Tibial nerve (tissue), 4 donors: Measurements from ENCODE around the gene RNF213.

Experiments used
- EP300 ChIP-seq, 2 donors: sonication (generic); formaldehyde crosslinking; IDR thresholded peaks; one replicate each; pipeline ENCODE4 v1.6.1; 2017; ENCODE audit warnings: antibody characterized with exemption in 2 of 2, mild to moderate bottlenecking in 1 of 2
- TF ChIP-seq, protein P1 (sequence below), 5 experiments: fragments of 200-600 bp in 3 of 5; fragments of 450-650 bp in 2 of 5; sonication (generic) in 3 of 5; IDR thresholded peaks; one replicate each; pipeline ENCODE4 v1.5.1; 2016 to 2019; ENCODE audit warnings: antibody characterized with exemption in 5 of 5, mild to moderate bottlenecking in 3 of 5, moderate library complexity in 2 of 5

DNA sequence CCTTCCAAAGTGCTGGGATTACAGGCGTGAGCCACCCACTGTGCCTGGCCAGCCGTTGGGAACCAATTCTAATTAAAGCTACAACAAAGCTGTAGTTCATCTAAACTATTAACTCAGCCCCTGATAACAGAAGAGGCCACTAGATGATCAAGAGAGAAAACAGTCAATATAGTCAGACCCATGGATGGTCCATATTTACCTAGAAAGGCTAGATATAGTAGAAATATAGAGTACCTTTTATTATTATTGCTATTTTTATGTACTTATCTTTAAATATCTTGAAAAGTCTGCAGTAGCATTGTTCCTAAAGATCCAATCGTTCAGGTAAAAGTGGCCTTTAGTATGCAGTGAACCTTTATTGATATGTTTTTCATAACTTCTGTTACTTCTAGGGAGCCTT lies 43.2 kb downstream of the RNF213 start:
- TF ChIP-seq, protein P1, sequence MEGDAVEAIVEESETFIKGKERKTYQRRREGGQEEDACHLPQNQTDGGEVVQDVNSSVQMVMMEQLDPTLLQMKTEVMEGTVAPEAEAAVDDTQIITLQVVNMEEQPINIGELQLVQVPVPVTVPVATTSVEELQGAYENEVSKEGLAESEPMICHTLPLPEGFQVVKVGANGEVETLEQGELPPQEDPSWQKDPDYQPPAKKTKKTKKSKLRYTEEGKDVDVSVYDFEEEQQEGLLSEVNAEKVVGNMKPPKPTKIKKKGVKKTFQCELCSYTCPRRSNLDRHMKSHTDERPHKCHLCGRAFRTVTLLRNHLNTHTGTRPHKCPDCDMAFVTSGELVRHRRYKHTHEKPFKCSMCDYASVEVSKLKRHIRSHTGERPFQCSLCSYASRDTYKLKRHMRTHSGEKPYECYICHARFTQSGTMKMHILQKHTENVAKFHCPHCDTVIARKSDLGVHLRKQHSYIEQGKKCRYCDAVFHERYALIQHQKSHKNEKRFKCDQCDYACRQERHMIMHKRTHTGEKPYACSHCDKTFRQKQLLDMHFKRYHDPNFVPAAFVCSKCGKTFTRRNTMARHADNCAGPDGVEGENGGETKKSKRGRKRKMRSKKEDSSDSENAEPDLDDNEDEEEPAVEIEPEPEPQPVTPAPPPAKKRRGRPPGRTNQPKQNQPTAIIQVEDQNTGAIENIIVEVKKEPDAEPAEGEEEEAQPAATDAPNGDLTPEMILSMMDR (IDR thresholded peaks at IDR 0.05), result no peak
- TF ChIP-seq EP300 (IDR thresholded peaks at IDR 0.05), result no peak
